ENCODE data around the gene ARMC2.
"Not testable (repeated sequence)": the region's sequence is repeated elsewhere in the genome, so short reads cannot be mapped to it uniquely, and the experiment has no call there.

ARMC2 gene

GRCh38 chr6:108835218-108835850, 12.9 kb upstream of the ARMC2 start:
- peak; percentile 88 for DNase-seq (ENCODE audit: low spot score)

- no peak for DNase-seq (ENCODE audit: low spot score)
Observed at GRCh38 chr6:108836061-108836460, 12.2 kb upstream of the ARMC2 start.

GRCh38 chr6:108837236-108837971, 10.8 kb upstream of the ARMC2 start:
- no peak for DNase-seq (ENCODE audit: low spot score)

GRCh38 chr6:108838101-108838717, 10.0 kb upstream of the ARMC2 start:
- no peak for DNase-seq (ENCODE audit: low spot score)

GRCh38 chr6:108839083-108839642, 9.1 kb upstream of the ARMC2 start:
- DNase-seq (ENCODE audit: low spot score), result no peak

GRCh38 chr6:108840919-108841318, 7.3 kb upstream of the ARMC2 start:
- DNase-seq (ENCODE audit: low spot score), result no peak

- DNase-seq (ENCODE audit: low spot score), result no peak
Observed at GRCh38 chr6:108841377-108841855, 6.8 kb upstream of the ARMC2 start.

GRCh38 chr6:108844135-108844534, 4.1 kb upstream of the ARMC2 start:
- DNase-seq (ENCODE audit: low spot score), result no peak

GRCh38 chr6:108845145-108845544, 3.1 kb upstream of the ARMC2 start:
- DNase-seq (ENCODE audit: low spot score), result no peak

GRCh38 chr6:108846101-108846500, 2.1 kb upstream of the ARMC2 start:
- no peak for DNase-seq (ENCODE audit: low spot score)

GRCh38 chr6:108846628-108847027, 1.6 kb upstream of the ARMC2 start:
- no peak for DNase-seq (ENCODE audit: low spot score)

GRCh38 chr6:108847738-108848115, 495 bp upstream of the ARMC2 start:
- no peak for DNase-seq (ENCODE audit: low spot score)

- DNase-seq (ENCODE audit: low spot score), result no peak
Observed at GRCh38 chr6:108850669-108851465, 2.6 kb downstream of the ARMC2 start.

- DNase-seq (ENCODE audit: low spot score), result no peak
Observed at GRCh38 chr6:108851756-108852155, 3.5 kb downstream of the ARMC2 start.

GRCh38 chr6:108853077-108853476, 4.9 kb downstream of the ARMC2 start:
- DNase-seq (ENCODE audit: low spot score), result no peak

GRCh38 chr6:108862479-108863191, 14.4 kb downstream of the ARMC2 start:
- DNase-seq (ENCODE audit: low spot score), result peak; percentile 52

- DNase-seq (ENCODE audit: low spot score), result not testable (repeated sequence)
Observed at GRCh38 chr6:108865751-108866286, 17.6 kb downstream of the ARMC2 start.

GRCh38 chr6:108866798-108867197, 18.6 kb downstream of the ARMC2 start:
- DNase-seq (ENCODE audit: low spot score), result no peak

GRCh38 chr6:108868647-108869046, 20.4 kb downstream of the ARMC2 start:
- DNase-seq (ENCODE audit: low spot score), result no peak

GRCh38 chr6:108869876-108870275, 21.7 kb downstream of the ARMC2 start:
- no peak for DNase-seq (ENCODE audit: low spot score)

- no peak for DNase-seq (ENCODE audit: low spot score)
Observed at GRCh38 chr6:108870357-108870756, 22.1 kb downstream of the ARMC2 start.

Measured in hematopoietic multipotent progenitor cell treated with erythropoietin and hydrocortisone succinate and interleukin-3 and kit ligand, for 15 days (in vitro differentiated cells).